Daoy (cell line): Measurements from ENCODE around the gene SLC38A6. TPM values are rescaled to one million over a fixed set of nuclear protein-coding genes. Genes with fewer than 3 reads are reported as not detected.

ENCODE experiments used
- DNase-seq: peaks from one replicate; pipeline ENCODE4 v3.0.0-alpha.2; 2015; ENCODE audit warnings: low read depth
- total RNA-seq: library from RNA; depleted of rRNA; stranded (reverse); fragments of >200 nt; shearing (Covaris generic); gene quantifications from 2 replicates; pipeline ENCODE4 v1.2.3, GENCODE V29; 2014; rRNA removed

SLC38A6 gene
- 22.0 and 26.9 TPM in 2 replicates for total RNA-seq

GRCh38 chr14:60980811-60981632 is at the start of gene SLC38A6, which contains the start of gene TRMT5:
Gene SLC38A6, plus strand, starts transcription at chr14:60981245. Its CDS starts 33 bp downstream, at chr14:60981278.
Gene TRMT5, minus strand, starts transcription at chr14:60981079. Its CDS starts 106 bp downstream, at chr14:60980973.
- peak; percentile 98 for DNase-seq

- DNase-seq, result no peak
Measured at GRCh38 chr14:60933920-60934655, 47.0 kb upstream of the SLC38A6 start.

GRCh38 chr14:60935319-60935718 is 45.7 kb upstream of the SLC38A6 start:
- no peak for DNase-seq

GRCh38 chr14:60943637-60944032 is 37.4 kb upstream of the SLC38A6 start:
- DNase-seq, result no peak

- DNase-seq, result no peak
Measured at GRCh38 chr14:60944204-60944603, 36.8 kb upstream of the SLC38A6 start.

- no peak for DNase-seq
Measured at GRCh38 chr14:60945984-60946383, 35.1 kb upstream of the SLC38A6 start.

GRCh38 chr14:60946773-60947172 is 34.3 kb upstream of the SLC38A6 start:
- no peak for DNase-seq

- DNase-seq, result no peak
Measured at GRCh38 chr14:60951776-60952435, 29.1 kb upstream of the SLC38A6 start.

- no peak for DNase-seq
Measured at GRCh38 chr14:60956202-60956601, 24.8 kb upstream of the SLC38A6 start.

GRCh38 chr14:60956632-60957031 is 24.4 kb upstream of the SLC38A6 start:
- DNase-seq, result no peak

GRCh38 chr14:60958146-60958545 is 22.9 kb upstream of the SLC38A6 start:
- DNase-seq, result no peak

- DNase-seq, result no peak
Measured at GRCh38 chr14:60963761-60964160, 17.3 kb upstream of the SLC38A6 start.

- no peak for DNase-seq
Measured at GRCh38 chr14:60964904-60965303, 16.1 kb upstream of the SLC38A6 start.

- DNase-seq, result peak; percentile 12
Measured at GRCh38 chr14:60965402-60965801, 15.6 kb upstream of the SLC38A6 start.

- DNase-seq, result no peak
Measured at GRCh38 chr14:60968099-60968498, 12.9 kb upstream of the SLC38A6 start.

GRCh38 chr14:60968671-60969070 is 12.4 kb upstream of the SLC38A6 start:
- DNase-seq, result no peak

- DNase-seq, result no peak
Measured at GRCh38 chr14:60970146-60970545, 10.9 kb upstream of the SLC38A6 start.

GRCh38 chr14:60971271-60971670 is 9.8 kb upstream of the SLC38A6 start:
- no peak for DNase-seq

- no peak for DNase-seq
Measured at GRCh38 chr14:60972295-60972694, 8.8 kb upstream of the SLC38A6 start.

GRCh38 chr14:60973070-60973469 is 8.0 kb upstream of the SLC38A6 start:
- no peak for DNase-seq

- no peak for DNase-seq
Measured at GRCh38 chr14:60974090-60974651, 6.9 kb upstream of the SLC38A6 start.

GRCh38 chr14:60975551-60975950 is 5.5 kb upstream of the SLC38A6 start:
- DNase-seq, result no peak
